GM19193 (cell line): ENCODE measurements around the gene MAML3.

Experiments used
- POLR2A ChIP-seq: IDR thresholded peaks from 4 replicates; pipeline ENCODE4 v1.6.1; 2011; ENCODE audit not compliant: insufficient read depth, insufficient read length; ENCODE audit errors: extremely low read depth

Gene MAML3

DNA sequence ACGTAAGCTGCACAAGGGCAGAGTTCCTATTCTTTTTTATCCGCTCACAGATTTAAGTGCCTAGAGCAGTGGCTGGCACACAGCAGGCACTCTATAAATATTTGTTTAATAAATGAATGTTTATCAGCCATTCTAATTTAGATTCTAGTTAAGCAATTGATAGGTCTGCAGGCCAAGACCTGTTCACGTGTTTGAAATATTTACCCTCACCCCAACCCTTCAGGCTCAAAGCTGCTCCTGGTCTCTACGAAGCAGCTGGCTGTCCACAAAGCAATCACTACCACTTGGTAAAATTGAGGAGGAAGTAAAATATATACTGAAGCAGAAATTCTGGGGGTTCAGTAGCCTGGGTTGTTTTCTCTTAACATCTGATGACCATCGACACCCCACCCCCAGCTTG, 330.2 kb downstream of the MAML3 start:
- TF ChIP-seq POLR2A, result no peak

DNA sequence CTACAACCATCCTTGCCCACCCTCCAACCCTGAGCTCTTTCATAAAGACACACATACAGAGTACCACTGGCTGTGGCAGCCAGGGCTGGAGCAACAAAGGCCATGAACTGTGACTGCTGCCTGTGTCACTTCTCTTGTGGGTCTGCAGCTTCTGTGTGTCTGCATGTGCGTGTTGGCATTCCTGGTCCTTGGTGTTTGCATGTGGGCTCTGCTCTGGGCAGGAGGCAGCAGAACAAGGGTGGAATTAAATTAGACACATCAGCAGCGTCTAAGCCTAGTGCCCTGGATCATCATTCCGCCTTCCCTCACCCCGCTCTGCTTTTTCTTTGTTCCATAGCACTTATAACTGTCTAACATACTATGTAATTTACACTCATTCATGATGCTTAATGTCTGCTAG, 330.6 kb downstream of the MAML3 start:
- no peak for TF ChIP-seq POLR2A

DNA sequence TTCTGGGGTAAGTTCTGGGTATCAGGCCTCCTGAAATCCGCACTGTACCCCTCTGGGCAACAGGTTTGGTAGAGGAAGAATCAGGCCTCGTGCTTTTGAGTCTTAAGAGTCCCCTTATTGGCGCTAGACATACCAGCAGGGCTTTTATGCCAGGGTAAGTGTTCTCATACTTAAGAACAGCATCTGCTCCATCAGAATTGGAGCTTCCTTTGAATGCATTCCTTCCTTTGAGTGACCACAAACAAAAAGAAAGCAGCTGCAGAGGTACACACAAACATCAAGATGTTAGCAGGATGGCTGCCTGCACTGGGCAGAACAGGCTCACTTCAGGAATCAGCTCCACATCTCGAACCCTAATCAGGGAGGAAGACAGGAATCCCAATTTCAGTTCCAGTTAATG, 331.6 kb downstream of the MAML3 start:
- no peak for TF ChIP-seq POLR2A

DNA sequence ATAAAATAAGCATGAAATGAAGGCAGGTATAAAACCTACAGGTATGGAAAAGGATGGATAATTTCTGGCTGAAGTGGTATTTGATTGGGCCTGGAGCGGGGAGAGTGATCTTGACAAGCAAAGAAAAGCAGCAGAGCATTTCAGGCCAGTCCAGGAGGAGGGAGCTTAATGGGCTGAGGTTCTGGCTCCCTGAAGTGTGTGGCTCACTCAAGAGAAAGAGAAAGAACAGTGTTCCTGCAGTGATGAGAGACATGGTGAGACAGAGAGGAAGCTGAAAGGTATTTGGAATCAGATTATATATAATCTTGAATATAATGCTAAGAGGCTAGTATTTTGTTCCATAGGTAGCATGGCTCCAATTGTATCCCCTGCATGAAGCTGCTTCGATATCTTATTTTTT, 334.9 kb downstream of the MAML3 start:
- no peak for TF ChIP-seq POLR2A

DNA sequence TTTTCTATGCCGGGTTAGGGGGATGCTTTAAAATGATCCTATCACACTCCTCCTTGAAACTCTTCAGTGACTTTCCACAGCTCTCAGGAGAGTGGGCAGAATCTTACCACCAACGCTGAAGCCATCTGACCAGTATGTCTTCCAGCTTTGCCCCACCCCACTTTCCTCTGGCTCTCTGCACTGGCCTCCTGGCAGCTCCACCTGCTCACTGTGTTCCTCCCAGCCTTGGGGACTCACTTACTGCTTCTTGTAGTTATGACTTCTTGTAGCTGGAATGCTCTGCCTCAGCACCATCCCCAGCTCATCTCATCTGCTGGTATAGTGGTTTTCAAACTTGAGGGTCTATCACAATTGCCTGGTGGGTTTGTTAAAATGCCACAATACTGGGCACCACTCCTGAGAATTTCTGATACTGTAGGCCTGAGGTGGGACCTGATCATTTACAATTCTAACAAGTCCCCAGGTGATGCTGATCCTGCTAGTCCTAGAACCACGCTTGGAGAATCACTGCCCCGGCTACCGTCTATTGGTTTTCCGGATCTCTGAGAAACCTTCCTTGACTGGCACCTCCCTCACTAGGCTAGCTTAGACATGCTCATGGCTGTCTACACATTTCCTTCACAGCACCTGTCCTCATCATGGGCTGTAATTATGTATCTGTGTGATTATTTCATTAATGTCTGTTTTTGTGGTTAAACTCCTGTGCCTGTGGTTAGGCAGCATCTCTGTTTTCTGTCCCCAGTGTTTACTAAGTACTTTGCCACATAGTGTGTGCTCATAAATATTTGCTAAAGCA, 336.1 kb downstream of the MAML3 start:
- no peak for TF ChIP-seq POLR2A

DNA sequence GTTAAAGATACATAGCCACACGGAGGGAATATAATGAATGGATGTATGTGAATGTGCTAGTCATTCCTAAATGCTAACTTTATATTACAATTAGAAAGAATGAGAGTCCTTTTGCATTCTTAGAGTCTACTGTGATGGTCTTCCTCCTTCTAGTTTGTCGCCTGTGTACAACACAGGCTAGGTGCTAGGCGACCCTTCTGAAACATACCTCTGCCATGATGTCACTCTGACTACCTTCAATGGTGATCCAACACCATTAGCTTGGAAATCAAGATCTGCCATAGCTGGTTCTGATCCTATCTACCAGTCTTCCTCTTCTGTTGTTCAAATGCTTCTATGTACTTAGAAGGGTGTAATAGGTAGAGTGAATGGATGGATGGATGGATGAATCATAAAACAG, 337.1 kb downstream of the MAML3 start:
- no peak for TF ChIP-seq POLR2A

DNA sequence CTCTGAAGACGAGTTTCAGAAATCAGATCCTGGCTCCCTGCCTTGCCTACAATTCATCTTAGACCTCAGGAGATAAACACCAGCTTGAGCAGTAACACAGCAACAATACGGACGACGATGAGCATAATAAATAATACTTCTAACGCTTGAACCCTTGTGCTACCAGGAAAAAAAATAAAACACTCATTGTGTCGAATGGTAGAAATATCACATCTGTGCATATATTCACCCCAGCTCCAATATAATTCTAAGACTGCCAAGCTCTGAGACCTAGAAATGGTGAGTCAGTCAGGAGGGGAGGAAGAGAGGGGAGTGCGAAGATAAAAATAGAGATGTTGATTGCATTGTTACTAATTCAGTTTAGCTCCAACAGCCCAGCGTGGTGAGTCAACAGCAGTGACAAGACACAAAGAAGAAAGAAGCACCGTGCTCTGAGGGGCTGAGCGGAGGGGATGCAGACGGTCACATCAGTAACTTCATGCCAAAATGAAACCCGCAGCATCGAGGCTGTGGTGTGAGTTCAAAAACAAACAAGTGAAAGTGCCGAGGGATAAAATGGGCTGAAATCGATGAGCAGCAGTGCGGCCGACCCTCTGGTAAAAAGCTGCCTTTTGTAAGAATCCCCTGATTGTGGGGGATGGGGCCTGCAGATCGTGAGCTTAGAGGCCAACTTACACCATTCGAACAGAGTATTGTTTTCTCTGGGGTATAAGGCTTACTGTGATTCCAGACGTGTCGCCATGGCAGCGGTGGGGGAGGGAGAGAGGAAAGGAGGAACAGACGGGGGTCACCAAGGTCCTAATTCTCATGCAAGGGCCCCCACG, 338.0 kb downstream of the MAML3 start:
- TF ChIP-seq POLR2A, result no peak

DNA sequence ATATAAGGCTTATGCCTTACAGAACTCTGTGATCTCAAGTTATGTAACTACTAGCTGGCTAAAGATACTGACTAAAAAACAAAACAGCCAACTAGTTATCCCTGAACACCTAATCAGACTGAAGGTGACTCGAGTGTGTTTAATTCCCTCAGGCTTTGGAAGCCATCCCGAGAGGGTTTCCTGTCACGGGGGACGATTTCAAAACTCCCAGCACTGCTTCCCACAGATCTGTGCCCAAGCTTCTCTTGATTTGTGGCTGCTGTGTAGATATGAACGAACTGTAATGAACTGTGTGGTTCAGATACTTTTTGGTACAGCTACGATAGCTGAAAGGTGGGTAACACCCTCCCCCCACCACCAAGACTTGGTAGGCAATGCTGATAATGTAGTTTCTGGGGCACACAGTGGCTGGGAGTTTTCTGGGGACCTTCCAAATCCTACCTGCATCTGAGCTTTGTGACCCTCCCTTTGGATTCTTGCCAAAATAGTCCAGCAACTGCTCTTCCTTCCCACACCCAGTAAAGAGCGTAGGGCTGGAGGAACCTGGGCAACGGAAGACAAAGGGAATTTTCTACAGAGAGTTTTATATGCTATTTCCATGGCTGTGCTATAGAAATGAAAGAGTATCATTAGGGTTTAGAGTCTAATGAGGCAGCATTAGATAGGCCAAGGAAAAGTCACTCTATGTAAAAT, 339.5 kb downstream of the MAML3 start:
- no peak for TF ChIP-seq POLR2A

DNA sequence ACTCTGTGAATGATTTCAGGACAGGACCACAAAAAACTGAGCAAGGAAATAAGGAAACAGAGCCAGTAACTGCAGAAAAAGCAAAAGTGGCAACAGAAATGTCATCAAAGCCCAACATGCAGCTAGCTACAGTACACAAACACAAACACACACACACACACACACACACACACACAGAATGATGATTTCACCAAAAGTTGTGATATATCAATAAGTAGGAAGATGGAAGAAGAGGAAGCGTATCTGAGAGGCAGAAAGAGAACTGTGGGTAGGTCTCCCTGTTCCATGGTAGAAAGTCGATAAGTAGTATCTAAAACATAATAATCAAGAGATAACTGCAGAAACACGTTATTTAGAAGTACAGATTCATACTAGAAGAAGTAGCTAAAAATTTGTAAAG, 340.1 kb downstream of the MAML3 start:
- no peak for TF ChIP-seq POLR2A

DNA sequence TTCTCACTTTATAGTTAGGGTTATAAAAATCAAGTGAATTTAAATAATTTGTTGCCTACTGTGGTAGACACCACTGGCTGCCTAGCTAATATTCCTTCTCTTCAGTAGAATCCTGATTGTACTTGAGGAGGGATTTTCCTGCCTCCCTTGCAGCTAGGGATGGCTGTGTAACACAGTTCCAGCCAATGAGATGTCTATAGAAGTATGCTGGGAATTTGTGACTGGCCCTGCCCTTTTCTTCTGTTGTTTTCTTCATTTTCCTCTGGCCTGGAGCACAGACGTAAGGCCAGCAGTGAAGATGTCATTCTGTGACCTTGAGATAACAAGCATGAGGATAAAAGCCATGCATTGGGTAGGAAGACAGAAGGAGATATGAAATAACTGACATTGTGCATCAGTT, 343.3 kb downstream of the MAML3 start:
- no peak for TF ChIP-seq POLR2A

DNA sequence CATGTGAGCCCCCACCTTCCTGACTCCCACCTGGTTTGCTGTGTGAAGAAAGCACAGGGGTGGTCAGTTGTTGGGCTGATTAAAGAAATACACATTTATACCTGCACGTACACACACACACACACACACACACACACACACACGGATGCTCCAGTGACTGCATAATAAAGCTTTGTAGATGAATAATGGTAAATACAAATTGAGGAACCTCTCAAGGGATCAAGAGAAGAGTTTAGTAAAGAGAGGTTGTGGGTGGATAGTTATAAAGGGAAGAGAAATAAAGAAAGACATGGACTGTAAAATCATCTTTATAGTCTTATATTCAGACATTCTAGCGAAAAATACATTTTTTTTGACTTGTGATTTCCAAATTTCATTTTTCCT, 344.2 kb downstream of the MAML3 start:
- no peak for TF ChIP-seq POLR2A

DNA sequence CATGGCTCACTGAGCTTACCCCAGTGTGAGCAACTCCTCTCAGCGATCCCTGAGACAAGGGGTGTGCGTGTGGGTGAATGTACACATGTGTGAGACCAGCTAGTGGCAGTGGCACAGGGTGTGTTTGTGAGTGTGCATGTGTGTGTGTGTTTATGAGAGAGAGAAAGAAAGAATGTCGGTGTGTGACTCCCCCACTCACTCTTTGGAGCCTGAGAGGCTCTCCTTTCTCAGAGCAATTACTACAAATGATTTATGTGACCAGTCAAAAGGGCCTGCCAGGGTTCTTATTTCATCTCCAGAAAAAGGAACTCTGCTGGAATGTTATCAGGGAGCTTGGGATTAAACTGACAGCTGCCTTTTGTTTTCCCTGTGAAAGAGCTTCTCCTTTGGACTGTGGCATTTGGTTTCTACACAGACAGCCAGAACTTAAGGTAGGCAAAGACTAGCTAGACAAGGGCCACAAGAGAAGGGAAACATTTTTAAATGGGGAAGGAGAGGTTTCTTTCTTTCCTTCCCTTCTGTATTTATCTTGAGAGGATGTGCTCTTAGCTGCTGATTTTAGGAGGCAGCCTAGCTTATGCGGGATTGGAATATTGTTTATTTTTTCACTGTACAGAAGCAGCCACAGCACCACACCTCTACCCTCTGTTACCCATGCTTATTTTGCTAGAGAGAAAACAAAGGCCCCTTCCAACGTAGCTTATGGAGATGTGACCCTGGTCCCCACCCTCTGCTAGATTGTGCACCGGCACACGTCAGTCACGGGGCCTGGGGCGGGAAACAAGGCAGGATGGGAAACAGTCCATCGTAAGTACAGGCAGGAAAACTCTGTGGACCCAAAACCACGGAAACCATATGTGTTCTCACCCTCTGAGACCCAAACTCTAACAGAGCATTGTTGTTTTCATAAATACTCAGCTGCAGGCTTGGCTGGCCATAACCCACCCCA, 344.9 kb downstream of the MAML3 start:
- no peak for TF ChIP-seq POLR2A

DNA sequence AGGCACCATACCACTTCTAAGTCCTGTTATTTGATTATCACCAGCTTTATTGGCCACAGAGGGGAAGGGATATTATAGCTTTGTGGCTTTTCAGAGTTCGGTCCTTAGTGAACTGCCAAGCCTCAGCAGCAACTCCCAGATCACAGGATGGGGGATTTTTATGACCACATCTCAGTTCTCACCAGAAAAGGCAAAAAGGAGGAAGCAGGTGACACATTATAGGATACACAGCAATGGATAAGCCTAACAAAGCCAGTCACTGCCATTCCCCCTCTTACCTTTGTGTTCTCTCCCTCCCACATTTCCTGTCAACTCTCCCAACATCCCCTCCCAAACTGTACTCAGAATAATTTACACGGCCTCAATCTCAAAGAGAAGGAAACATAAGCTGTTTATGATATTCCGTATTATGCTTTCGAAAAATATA, 345.6 kb downstream of the MAML3 start:
- no peak for TF ChIP-seq POLR2A

DNA sequence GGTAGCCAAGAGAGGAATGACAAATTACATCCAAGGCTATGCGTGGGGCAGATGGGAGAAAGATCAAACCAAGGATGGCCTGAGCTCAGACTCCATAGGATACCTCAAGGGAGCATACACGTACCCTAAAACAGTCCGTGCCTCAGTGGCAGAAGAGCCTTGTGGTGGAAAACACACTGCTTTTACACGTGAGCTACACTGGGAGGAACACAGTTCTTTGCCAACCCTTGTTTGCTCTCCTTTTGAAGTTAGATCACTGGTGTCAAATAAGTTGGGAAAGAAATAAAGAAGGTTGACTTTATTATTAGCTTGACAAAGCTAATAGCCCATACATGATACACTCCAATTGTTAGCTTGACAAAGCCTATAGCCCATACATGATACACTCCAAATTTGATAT, 346.5 kb downstream of the MAML3 start:
- no peak for TF ChIP-seq POLR2A
